H1 (cell line): ENCODE results near the gene CLEC16A. TPM values are rescaled to one million over a fixed set of nuclear protein-coding genes. Genes with fewer than 3 reads are reported as not detected.

Experiments
- CTCF ChIA-PET: fragments of 300-600 bp; sonication (Branson Sonifier 250); formaldehyde crosslinking; loops from one replicate; lab custom pipeline; 2021; ENCODE audit not compliant: partially characterized antibody; lab: Charles Lee
- POLR2A ChIA-PET: fragments of 300-600 bp; sonication (Branson Sonifier 250); formaldehyde crosslinking; loops from one replicate; lab custom pipeline; 2021; ENCODE audit warnings: inconsistent platforms; ENCODE audit not compliant: partially characterized antibody; lab: Charles Lee
- DNase-seq, 2 experiments: peaks; one replicate each; pipeline versions ENCODE4 v3.0.0 to v3.0.0-alpha.2; 2010 to 2022; ENCODE audit warnings: low spot score in 2 of 2, low read depth in 1 of 2, mixed read lengths in 1 of 2
- FAIRE-seq: peaks from 2 replicates; lab custom pipeline; 2011; peaks lifted over from hg19 to GRCh38; lab: Jason Lieb, UNC
- H2AFZ ChIP-seq: 2 replicates; pipeline ENCODE4 v1.8.1; 2012; ENCODE audit warnings: low read length, inconsistent platforms
- H2AK5ac ChIP-seq: 2 replicates; pipeline ENCODE4 v1.6.1; 2013; ENCODE audit warnings: low read depth, low read length
- H2BK120ac ChIP-seq: replicated peaks from 2 replicates; pipeline ENCODE3; 2013; ENCODE audit warnings: low read depth, low read length, inconsistent platforms
- H2BK12ac ChIP-seq: 2 replicates; pipeline ENCODE4 v1.6.1; 2013; ENCODE audit warnings: low read depth, low read length
- H2BK15ac ChIP-seq: 2 replicates; pipeline ENCODE4 v1.6.1; 2013; ENCODE audit warnings: low read length
- H2BK20ac ChIP-seq: 2 replicates; pipeline ENCODE4 v1.6.1; 2013; ENCODE audit warnings: low read length
- H2BK5ac ChIP-seq: 2 replicates; pipeline ENCODE4 v1.6.1; 2013; ENCODE audit warnings: low read depth, low read length
- H3K14ac ChIP-seq: 2 replicates; pipeline ENCODE4 v1.6.1; 2013; ENCODE audit warnings: inconsistent platforms; ENCODE audit not compliant: insufficient read length
- H3K18ac ChIP-seq: 2 replicates; pipeline ENCODE4 v1.6.1; 2013; ENCODE audit warnings: low read length; ENCODE audit errors: extremely low read depth
- H3K23ac ChIP-seq: 2 replicates; pipeline ENCODE4 v1.6.1; 2013; ENCODE audit warnings: inconsistent platforms; ENCODE audit not compliant: insufficient read length
- H3K23me2 ChIP-seq: 2 replicates; pipeline ENCODE4 v1.6.1; 2013; ENCODE audit warnings: low read depth, low read length
- H3K27ac ChIP-seq: 2 replicates; pipeline ENCODE4 v1.6.1; 2011; ENCODE audit warnings: low read depth, low read length, inconsistent platforms
- H3K27me3 ChIP-seq, 4 experiments: replicated peaks in 1 of 4; 1 replicate in 1 of 4; 2 replicates in 3 of 4; pipeline versions ENCODE4 v1.6.1 to v1.8.1; 2011 to 2013; ENCODE audit warnings: low read length in 3 of 4, mild to moderate bottlenecking in 3 of 4, inconsistent platforms in 2 of 4, mixed read lengths in 2 of 4, moderate library complexity in 1 of 4; ENCODE audit not compliant: control insufficient read depth in 3 of 4, insufficient read depth in 3 of 4; ENCODE audit errors: extremely low read depth in 1 of 4
- H3K36me3 ChIP-seq, 4 experiments: 2 replicates each; pipeline versions ENCODE4 v1.6.1 to v1.8.1; 2011 to 2013; ENCODE audit warnings: mild to moderate bottlenecking in 4 of 4, low read length in 3 of 4, moderate library complexity in 2 of 4, control low read depth in 1 of 4, inconsistent platforms in 1 of 4; ENCODE audit not compliant: insufficient read depth in 4 of 4, control insufficient read depth in 2 of 4
- H3K4ac ChIP-seq: replicated peaks from 2 replicates; pipeline ENCODE3; 2013; ENCODE audit warnings: low read length, low read depth, mixed read lengths, inconsistent platforms; ENCODE audit not compliant: insufficient read length
- H3K4me1 ChIP-seq, 4 experiments: replicated peaks in 1 of 4; 1 replicate in 1 of 4; 2 replicates in 3 of 4; pipeline versions ENCODE4 v1.6.1 to v1.8.1; 2011 to 2013; ENCODE audit warnings: low read length in 3 of 4, inconsistent platforms in 2 of 4, mixed read lengths in 1 of 4; ENCODE audit not compliant: insufficient read depth in 4 of 4, control insufficient read depth in 3 of 4
- H3K4me2 ChIP-seq, 2 experiments: 2 replicates each; pipeline versions ENCODE4 v1.6.1 to v1.8.1; 2011 to 2013; ENCODE audit warnings: low read depth in 2 of 2, low read length in 2 of 2, control low read depth in 1 of 2, inconsistent platforms in 1 of 2, mild to moderate bottlenecking in 1 of 2; ENCODE audit not compliant: insufficient read depth in 1 of 2
- H3K4me3 ChIP-seq, 4 experiments: fragments of 200-600, 300-600 bp in 1 of 4; sonication (generic), shearing (Covaris generic), sonication (Bioruptor Twin) in 1 of 4; 2 replicates each; pipeline versions ENCODE4 v1.5.1 to v1.8.1; 2011 to 2016; ENCODE audit warnings: low read length in 4 of 4, low read depth in 3 of 4, control low read depth in 2 of 4, inconsistent platforms in 2 of 4, mild to moderate bottlenecking in 2 of 4, mixed read lengths in 1 of 4, moderate library complexity in 1 of 4; ENCODE audit not compliant: insufficient read depth in 2 of 4; ENCODE audit errors: extremely low read depth in 1 of 4
- H3K56ac ChIP-seq: replicated peaks from 2 replicates; pipeline ENCODE3; 2013; ENCODE audit warnings: low read depth, mild to moderate bottlenecking, mixed read lengths, low read length, inconsistent platforms; ENCODE audit not compliant: insufficient read length
- H3K79me1 ChIP-seq: 2 replicates; pipeline ENCODE4 v1.6.1; 2013; ENCODE audit warnings: low read depth, low read length, control low read depth
- H3K79me2 ChIP-seq, 2 experiments: 2 replicates each; pipeline versions ENCODE4 v1.6.1 to v1.8.1; 2012 to 2013; ENCODE audit warnings: low read length in 2 of 2, mild to moderate bottlenecking in 2 of 2, inconsistent platforms in 1 of 2; ENCODE audit not compliant: insufficient read depth in 2 of 2, control insufficient read depth in 1 of 2
- H3K9ac ChIP-seq, 4 experiments: replicated peaks in 1 of 4; 1 replicate in 1 of 4; 2 replicates in 3 of 4; pipeline versions ENCODE4 v1.6.1 to v1.8.1; 2011 to 2013; ENCODE audit warnings: low read depth in 3 of 4, low read length in 3 of 4, control low read depth in 2 of 4, mild to moderate bottlenecking in 2 of 4, moderate library complexity in 2 of 4, inconsistent platforms in 1 of 4; ENCODE audit errors: extremely low read depth in 1 of 4
- H3K9me3 ChIP-seq, 2 experiments: 2 replicates each; pipeline versions ENCODE4 v1.6.1 to v1.8.1; 2012 to 2013; ENCODE audit warnings: mild to moderate bottlenecking in 2 of 2, moderate library complexity in 2 of 2, control low read depth in 1 of 2, inconsistent platforms in 1 of 2, low read depth in 1 of 2, low read length in 1 of 2, mixed read lengths in 1 of 2; ENCODE audit not compliant: insufficient read depth in 2 of 2
- H4K20me1 ChIP-seq, 2 experiments: replicated peaks in 1 of 2; 2 replicates each; pipeline versions ENCODE3 to v1.8.1; 2011 to 2013; ENCODE audit warnings: inconsistent platforms in 2 of 2, low read length in 2 of 2, mild to moderate bottlenecking in 1 of 2; ENCODE audit not compliant: insufficient read depth in 2 of 2, control insufficient read depth in 1 of 2
- H4K5ac ChIP-seq: 2 replicates; pipeline ENCODE4 v1.6.1; 2013; ENCODE audit warnings: low read length, low read depth, mixed read lengths, inconsistent platforms; ENCODE audit not compliant: insufficient read length
- H4K8ac ChIP-seq: 2 replicates; pipeline ENCODE4 v1.8.0; 2013; ENCODE audit warnings: mild to moderate bottlenecking, moderate library complexity, low read length, inconsistent platforms; ENCODE audit not compliant: insufficient read depth; ENCODE audit errors: extremely low read depth
- H4K91ac ChIP-seq: replicated peaks from 2 replicates; pipeline ENCODE3; 2013; ENCODE audit warnings: low read length, mixed read lengths, inconsistent platforms; ENCODE audit not compliant: insufficient read length
- POU5F1 ChIP-seq: IDR thresholded peaks from 2 replicates; pipeline ENCODE4 v1.6.1; 2011; ENCODE audit warnings: low read depth, mild to moderate bottlenecking, low read length, moderate library complexity
- WGBS, 2 experiments: shearing (Covaris generic) in 1 of 2; methylation state at CpG; one replicate each; pipeline versions ENCODE4 v1.1.6 to v1.1.7; 2013 to 2015; ENCODE audit warnings: low lambda C conversion rate in 2 of 2, mixed read lengths in 2 of 2, inconsistent platforms in 1 of 2, low coverage in 1 of 2, missing lambda C conversion rate in 1 of 2; ENCODE audit not compliant: insufficient replicate concordance in 2 of 2, insufficient coverage in 1 of 2, insufficient read length in 1 of 2; ENCODE audit errors: extremely low coverage in 1 of 2, missing lambda C conversion rate in 1 of 2; 5-methylcytosine and 5-hydroxymethylcytosine counted together
- polyA plus RNA-seq, 7 experiments: library from polyadenylated mRNA; depleted of rRNA in 3 of 7; stranded (reverse) in 5 of 7; unstranded in 2 of 7; fragments of >200 nt in 5 of 7; fragments of 200-250 nt in 2 of 7; gene quantifications; 1 replicate in 5 of 7; 2 replicates in 1 of 7; 4 replicates in 1 of 7; pipeline versions ENCODE4 v1.2.1 to v1.2.3, GENCODE V29; 2011 to 2013; ENCODE audit warnings: missing spikeins in 2 of 7, mixed read lengths in 2 of 7
- total RNA-seq: library from RNA; stranded (reverse); fragmentation: NEBNext Ultra II Directional; extraction: Animal tissue kit (Norgen Biotek cat#: 25700); gene quantifications from 2 replicates; pipeline ENCODE4 v1.2.1, GENCODE V29; 2021

CLEC16A gene
- total and polyA plus RNA-seq, 2 of the 8 experiments (the other 6 are each of a cell fraction or from before 2014, with no cell fraction given) = 7.6 to 19.3 TPM

- Histone ChIP-seq H3K4me1 (peaks cover 0 to 5% (median 1%) of the 10 kb centered on the region in 4 experiments; a peak in 2 of 7 replicates), H2BK5ac (no peak overlapping the region), H2BK15ac (no peak overlapping the region), H2BK120ac (no peak overlapping the region), H3K18ac (no peak overlapping the region), H3K36me3 (no peaks in the 10 kb centered on the region), H4K5ac (no peak overlapping the region), H3K9me3 (no peaks in the 10 kb centered on the region), H3K4me2 (no peak overlapping the region), H2BK12ac (0 out of 2 replicates have a peak overlapping the region, but pooled peaks have one; percentile 9), H3K4ac (no peak overlapping the region), H2AFZ (no peak overlapping the region), H2AK5ac (no peak overlapping the region), H3K23me2 (no peaks in the 10 kb centered on the region), H3K23ac (no peak overlapping the region), H4K20me1 (no peaks in the 10 kb centered on the region), H2BK20ac (no peak overlapping the region), H3K79me2 (no peaks in the 10 kb centered on the region), H3K4me3 (no peak overlapping the region), H4K8ac (no peak overlapping the region), H3K79me1 (no peaks in the 10 kb centered on the region), H3K27ac (no peak overlapping the region), H3K27me3 (no peaks in the 10 kb centered on the region), H4K91ac (peak overlapping the region; percentile 55), H3K14ac (no peak overlapping the region), H3K56ac (no peak overlapping the region), H3K9ac (no peak overlapping the region)
- ChIA-PET CTCF (interaction anchor here (0.6 to 4.6 kb wide), 9 partner anchors 10 to 241 kb away, joined by 3 to 31 read pairs (median 3); partner anchors contain the start of gene SOCS1), POLR2A (interaction anchor here (0.8 kb wide), 1 partner anchor 14 kb away, joined by 3 read pairs; no protein-coding TSS in a partner anchor)
- DNase-seq (no peak), FAIRE-seq (no peak)
- no peak for TF ChIP-seq POU5F1
- WGBS, 2 experiments = 93% methylated on average over 5 of the region's 5 CpGs; no CpG with 5 or more reads in 1 of the 2 experiments
These were observed 250.5 kb downstream of the CLEC16A start for GRCh38 chr16:11194913-11195312.
